22Rv1 (cell line): Measurements from ENCODE around the gene EXOC4.

Source experiments
- ZFX ChIP-seq: fragments of 450-650 bp; IDR thresholded peaks from 2 replicates; pipeline ENCODE4 v1.6.1; 2017; ENCODE audit warnings: antibody characterized with exemption, borderline replicate concordance
- TF ChIP-seq, protein P1 (sequence below): fragments of 450-650 bp; IDR thresholded peaks from 2 replicates; pipeline ENCODE4 v1.5.1; 2017; ENCODE audit warnings: mild to moderate bottlenecking

DNA sequence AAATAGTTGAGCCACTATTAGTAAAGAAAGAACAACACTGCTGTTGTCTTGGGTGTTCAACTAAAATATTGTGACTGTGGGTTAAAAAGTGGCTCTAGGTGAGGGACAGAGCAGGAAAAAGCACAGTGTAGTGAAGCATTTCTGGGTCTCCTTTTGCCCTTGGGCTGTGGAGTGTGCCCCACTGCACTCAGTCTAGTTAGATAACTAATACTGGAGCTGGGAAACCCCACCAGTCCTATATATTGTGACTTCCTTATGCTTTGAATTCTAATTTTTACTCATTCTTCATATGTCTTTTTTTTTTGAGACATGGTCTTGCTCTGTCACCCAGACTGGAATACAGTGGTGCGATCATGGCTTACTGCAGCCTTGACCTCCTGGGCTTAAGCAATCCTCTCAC lies 195.1 kb downstream of the EXOC4 start:
- TF ChIP-seq, protein P1, sequence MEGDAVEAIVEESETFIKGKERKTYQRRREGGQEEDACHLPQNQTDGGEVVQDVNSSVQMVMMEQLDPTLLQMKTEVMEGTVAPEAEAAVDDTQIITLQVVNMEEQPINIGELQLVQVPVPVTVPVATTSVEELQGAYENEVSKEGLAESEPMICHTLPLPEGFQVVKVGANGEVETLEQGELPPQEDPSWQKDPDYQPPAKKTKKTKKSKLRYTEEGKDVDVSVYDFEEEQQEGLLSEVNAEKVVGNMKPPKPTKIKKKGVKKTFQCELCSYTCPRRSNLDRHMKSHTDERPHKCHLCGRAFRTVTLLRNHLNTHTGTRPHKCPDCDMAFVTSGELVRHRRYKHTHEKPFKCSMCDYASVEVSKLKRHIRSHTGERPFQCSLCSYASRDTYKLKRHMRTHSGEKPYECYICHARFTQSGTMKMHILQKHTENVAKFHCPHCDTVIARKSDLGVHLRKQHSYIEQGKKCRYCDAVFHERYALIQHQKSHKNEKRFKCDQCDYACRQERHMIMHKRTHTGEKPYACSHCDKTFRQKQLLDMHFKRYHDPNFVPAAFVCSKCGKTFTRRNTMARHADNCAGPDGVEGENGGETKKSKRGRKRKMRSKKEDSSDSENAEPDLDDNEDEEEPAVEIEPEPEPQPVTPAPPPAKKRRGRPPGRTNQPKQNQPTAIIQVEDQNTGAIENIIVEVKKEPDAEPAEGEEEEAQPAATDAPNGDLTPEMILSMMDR: no peak
- TF ChIP-seq ZFX: no peak
